Stimulated activated CD4-positive, alpha-beta T cell treated with anti-CD3 and anti-CD28 coated beads, Interleukin-1b, Interleukin-23, amount 100 ng/mL, for 4 hours (primary cell): Measurements from ENCODE around the gene NIPBL.
"Not testable (repeated sequence)": the region's sequence is repeated elsewhere in the genome, so short reads cannot be mapped to it uniquely, and the experiment has no call there.

Source experiments
- DNase-seq, 2 donors: peaks; one replicate each; pipeline ENCODE4 v3.0.0-alpha.2; 2020; ENCODE audit warnings: low read depth in 2 of 2

The NIPBL gene

GRCh38 chr5:36879274-36880033 lies 2.9 kb downstream of the NIPBL start:
- no peak for DNase-seq

GRCh38 chr5:36880761-36881160 lies 4.2 kb downstream of the NIPBL start:
- DNase-seq: no peak

DNA sequence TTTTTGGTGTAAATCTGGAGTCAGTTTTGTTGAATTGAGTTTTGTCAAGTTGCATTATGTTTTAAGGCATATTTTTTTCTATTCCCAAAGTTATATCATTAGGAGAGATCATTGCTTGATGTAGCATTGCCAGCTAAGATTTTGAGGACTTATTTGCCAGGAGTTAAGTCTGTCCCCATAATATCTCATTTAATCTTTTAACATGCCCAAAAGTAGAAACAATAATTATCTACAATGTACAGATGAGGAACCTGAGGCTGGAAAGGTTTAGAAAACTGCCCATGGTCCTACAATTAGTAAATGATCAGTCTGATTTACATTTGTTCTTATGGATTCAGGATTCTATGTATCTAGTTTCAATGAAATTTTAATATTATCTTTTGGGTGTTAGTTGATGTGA lies 4.7 kb downstream of the NIPBL start:
- DNase-seq: no peak

DNA sequence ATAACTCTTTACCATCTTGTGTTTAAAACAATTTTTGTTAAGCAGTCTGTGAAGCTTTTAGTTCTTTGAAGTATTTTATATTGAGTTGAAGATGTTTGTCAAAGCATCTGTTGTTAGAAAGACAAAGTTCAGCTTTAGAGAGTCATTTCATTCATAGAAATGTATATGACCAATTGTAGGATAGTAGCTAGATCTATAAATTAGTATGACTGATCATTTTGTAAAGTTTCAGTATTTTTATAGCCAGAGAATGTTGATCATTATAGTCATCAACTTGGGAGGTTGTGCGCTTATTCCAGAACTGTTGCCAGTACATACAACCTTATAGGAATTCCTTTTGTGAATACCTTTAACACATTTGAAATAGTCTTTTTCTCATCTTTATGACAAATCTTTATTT lies 5.2 kb downstream of the NIPBL start:
- DNase-seq: no peak

DNA sequence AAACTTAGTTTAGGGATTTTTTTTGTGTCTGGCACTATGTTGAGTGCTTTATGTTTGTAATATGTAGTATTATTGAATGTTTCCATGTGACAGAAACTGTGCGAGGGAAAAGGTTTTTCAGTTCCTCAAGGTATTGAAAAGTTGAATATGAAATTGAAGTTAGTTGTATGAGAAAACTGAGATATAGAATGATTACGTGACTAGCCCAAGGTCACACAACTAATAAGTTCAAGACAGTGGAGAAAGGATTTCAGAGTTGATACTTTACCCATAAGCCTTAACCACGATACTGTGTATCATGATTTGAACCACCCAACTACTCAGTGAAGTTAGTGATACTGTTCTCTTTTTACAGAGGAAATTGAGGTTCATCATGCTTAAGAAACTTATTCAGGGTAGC lies 5.7 kb downstream of the NIPBL start:
- DNase-seq: no peak

DNA sequence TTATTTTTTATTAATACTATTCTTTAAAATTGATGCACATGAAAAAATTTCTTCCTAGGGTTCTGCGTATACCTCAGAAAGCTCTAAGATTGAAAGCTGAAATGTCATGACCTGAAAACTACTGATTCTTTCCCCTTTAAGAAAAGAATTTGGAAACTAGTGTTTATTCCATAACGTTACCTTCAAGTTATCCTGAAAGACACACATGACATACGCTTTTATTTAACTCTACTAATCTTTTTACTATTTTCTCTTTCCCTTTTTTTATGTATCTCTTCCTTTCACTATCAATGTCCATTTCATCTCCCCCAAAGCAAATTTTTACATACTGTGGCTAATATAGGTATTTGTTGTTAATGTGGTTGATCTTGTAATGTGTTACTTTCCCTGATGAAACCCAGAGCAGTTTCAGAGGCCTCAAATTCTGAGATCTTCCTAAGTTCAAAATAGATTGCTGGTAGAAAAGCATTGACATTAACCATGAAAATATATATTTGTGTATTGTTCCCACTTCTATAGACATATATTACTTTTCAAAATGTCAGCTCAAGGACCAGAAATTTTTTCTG lies 7.4 kb downstream of the NIPBL start:
- no peak for DNase-seq

- no peak for DNase-seq
Measured at GRCh38 chr5:36885149-36885548, 8.6 kb downstream of the NIPBL start.

DNA sequence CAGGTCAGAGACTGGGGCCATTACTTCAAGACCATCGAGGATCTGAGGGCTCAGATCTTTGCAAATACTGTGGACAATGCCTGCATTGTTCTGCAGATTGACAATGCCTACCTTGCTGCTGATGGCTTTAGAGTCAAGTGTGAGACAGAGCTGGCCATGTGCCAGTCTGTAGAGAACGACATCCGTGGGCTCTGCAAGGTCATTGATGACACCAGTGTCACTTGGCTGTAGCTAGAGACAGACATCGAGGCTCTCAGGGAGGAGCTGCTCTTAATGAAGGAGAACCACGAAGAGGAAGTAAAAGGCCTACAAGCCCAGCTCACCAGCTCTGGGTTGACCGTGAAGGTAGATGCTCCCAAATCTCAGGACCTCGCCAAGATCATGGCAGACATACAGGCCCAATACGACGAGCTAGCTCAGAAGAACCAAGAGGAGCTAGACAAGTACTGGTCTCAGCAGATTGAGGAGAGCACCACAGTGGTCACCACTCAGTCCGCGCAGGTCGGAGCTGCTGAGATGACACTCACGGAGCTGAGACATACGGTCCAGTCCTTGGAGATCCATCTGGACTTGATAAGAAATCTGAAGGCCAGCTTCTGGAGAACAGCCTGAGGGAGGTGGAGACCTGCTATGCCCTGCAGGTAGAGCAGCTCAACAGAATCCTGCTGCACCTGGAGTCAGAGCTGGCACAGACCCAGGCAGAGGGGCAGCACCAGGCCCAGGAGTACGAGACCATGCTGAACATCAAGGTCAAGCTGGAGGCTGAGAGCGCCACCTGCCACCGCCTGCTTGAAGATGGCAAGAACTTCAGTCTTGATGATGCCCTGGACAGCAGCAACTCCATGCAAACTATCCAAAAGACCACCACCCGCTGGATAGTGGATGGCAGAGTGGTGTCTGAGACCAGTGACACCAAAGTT lies 9.3 kb downstream of the NIPBL start:
- DNase-seq: no peak

DNA sequence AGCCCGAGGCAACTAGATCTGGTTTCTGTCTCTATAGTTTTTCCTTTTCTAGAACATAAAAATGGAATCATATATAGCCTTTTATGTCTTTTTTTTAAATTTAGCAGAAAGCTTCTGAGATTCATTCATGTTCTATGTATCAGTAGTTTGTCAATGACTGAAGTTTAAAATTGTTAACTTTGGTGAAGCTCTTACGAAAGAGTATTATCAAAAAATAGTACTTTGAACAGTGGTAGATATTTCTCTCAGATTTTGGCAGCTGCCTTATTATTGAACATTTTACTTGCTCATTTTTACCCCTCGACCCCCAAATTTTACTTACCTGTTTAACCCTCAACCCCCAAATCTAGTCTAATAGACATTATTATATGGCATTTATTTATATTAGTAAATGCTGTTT lies 10.2 kb downstream of the NIPBL start:
- no peak for DNase-seq

DNA sequence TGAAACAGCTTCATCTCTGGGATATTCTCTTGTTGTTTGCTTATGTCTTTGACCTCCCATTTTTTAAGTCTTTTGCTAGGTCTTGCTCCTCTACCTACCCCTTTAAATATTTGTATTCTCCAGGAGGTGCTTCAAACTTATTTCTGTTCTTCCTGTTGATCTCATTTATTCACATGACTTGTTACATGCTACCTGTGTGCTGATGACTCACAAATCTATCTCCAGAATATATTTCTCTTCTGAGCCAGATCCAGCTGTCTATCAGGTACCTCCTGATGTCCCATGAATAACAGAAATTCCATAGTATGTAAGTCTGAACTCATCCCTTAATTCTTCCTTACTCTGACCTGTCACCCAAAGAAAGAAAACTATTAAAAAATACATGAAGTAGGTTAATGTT lies 11.0 kb downstream of the NIPBL start:
- no peak for DNase-seq

DNA sequence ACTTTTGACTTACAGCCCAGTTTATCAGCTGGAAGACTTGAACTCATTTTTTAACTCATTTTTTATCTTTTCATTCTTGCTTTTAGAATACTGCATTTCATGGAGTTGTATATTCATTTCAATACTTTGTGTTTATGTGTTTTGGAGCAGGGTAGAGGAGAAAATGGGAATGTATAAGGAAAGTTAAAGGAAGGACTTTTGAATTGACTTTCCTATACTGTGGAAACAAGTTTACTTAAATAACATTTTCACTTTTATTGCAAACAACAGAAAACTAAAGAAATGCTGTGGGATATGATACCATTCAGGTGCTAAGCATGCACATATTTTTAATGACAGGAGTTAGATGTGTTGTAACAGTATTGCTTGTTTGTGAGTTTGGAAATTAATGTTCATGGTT lies 11.7 kb downstream of the NIPBL start:
- no peak for DNase-seq

GRCh38 chr5:36889264-36889663 lies 12.7 kb downstream of the NIPBL start:
- no peak for DNase-seq

GRCh38 chr5:36891266-36891665 lies 14.7 kb downstream of the NIPBL start:
- no peak for DNase-seq

DNA sequence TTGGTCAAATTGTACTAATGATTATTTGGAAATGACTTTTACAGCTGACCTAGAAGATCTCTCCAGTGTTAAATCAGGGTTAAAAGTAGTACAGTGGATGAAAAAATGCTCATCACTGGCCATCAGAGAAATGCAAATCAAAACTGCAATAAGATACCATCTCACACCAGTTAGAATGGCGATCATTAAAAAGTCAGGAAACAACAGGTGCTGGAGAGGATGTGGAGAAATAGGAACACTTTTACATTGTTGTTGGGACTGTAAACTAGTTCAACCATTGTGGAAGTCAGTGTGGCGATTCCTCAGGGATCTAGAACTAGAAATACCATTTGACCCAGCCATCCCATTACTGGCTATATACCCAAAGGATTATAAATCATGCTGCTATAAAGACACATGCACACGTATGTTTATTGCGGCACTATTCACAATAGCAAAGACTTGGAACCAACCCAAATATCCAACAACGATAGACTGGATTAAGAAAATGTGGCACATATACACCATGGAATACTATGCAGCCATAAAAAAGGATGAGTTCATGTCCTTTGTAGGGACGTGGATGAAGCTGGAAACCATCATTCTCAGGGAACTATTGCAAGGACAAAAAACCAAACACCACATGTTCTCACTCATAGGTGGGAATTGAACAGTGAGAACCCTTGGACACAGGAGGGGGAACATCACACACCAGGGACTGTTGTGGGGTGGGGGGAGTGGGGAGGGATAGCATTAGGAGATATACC lies 15.7 kb downstream of the NIPBL start:
- DNase-seq: not testable (repeated sequence)

GRCh38 chr5:36894954-36895353 lies 18.4 kb downstream of the NIPBL start:
- DNase-seq: no peak

- no peak for DNase-seq
Measured at GRCh38 chr5:36896476-36896875, 19.9 kb downstream of the NIPBL start.

DNA sequence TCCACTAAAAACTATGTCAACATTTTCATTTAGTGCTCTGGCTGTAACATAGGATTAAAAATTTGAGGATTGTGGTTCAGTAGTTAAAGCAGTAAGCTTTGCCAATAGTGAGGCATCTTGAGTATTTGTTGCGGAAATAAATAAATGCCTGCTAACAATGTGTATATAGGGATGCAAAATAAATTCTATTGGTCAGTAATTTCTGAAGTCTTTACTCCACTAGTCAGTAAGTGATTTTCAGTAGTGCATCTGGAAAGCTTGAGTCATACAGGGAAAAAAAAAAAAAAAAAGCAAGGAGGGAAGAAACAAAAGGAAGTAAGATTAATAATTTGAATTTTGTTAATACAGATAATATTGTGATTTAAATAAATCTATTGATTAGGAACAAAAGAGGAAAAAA lies 21.0 kb downstream of the NIPBL start:
- DNase-seq: no peak

DNA sequence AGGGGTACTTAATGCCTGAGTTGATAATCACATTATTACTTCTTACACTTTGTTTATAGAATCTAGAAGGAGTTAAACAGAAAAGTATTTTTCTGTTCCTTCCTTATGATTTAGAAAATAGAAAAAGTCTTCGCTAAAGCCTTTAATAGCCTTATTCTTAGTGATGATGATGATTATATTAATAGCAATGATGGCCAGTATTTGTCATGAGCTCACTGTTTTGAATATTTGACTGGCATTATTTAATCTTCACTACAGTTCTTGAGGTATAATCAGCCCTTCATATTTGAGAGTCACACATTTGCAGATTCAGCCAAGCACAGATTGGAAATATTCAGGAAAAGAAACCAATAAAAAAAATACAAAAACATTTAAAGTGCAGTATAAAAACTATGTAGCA lies 23.3 kb downstream of the NIPBL start:
- DNase-seq: no peak

DNA sequence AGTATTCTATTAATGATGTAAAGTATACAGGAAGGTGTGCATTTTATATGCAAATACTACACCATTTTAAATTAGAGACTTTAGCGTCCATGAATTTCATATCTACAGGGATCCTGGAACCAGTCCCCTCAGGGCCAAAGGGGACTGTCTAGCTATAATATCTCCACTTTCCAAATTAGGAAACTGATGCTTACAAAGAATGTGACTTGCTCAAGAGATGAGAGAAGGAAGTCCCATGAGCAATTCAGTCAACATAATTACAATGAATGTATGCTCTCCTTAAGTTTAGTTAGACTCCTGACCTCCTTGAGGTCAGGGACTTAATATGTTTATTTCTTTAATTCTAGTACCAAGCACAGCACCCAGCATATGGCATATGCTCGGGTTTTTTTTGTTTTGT lies 23.7 kb downstream of the NIPBL start:
- no peak for DNase-seq

DNA sequence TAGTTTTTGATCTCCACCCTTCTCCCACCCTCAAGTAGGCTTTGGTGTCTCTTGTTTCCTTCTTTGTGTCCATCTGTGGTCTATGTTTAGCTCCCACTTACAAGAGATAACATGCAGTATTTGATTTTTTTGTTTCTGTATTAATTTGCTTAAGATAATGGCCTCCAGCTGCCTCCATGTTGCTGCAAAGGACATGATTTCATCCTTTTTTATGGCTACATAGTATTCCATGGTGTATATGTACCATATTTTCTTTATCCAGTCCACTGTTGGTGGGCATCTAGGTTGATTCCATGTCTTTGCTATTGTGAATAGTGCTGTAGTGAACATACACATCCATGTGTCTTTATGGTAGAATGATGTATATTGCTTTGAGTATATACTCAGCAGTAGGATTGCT lies 24.5 kb downstream of the NIPBL start:
- not testable (repeated sequence) for DNase-seq

- no peak for DNase-seq
Measured at GRCh38 chr5:36901856-36902255, 25.3 kb downstream of the NIPBL start.

DNA sequence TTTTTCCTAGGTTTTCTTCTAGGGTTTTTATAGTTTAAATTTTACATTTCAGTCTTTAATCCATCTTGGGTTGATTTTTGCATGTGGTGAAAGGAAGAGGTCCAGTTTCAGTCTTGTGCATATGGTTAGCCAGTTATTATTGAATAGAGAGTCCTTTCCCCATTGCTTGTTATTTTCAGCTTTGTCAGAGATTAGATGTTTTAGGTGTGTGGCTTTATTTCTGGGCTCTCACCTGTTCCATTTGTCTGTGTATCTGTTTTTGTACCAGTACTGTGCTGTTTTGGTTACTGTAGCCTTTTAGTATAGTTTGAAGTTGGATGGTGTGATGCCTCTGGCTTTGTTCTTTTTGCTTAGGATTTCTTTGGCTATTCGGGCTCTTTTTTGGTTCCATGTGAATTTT lies 25.8 kb downstream of the NIPBL start:
- DNase-seq: no peak
